T-helper 2 cell treated with Interferon-gamma antibody and Interleukin-4, amounts not matched to agents 5 μg/mL and 100 μg/mL, for 36 hours (primary cell): ENCODE data around the gene FCRLA.
A peak's percentile ranks its signal among the peaks of the same experiment; 100 is the strongest.

Experiments used
- DNase-seq: peaks from one replicate; pipeline ENCODE4 v3.0.0; 2021; ENCODE audit warnings: low spot score
- H3K27ac Mint-ChIP-seq: one replicate; pipeline ENCODE4 v1.8.0; 2021; ENCODE audit warnings: mild to moderate bottlenecking, mixed read lengths
- H3K27me3 Mint-ChIP-seq: one replicate; pipeline ENCODE4 v1.8.0; 2021; ENCODE audit warnings: low read depth, mixed read lengths
- H3K36me3 Mint-ChIP-seq: one replicate; pipeline ENCODE4 v1.8.0; 2021; ENCODE audit warnings: low read depth, mixed read lengths
- H3K4me1 Mint-ChIP-seq: one replicate; pipeline ENCODE4 v1.8.0; 2021; ENCODE audit warnings: low read depth, mixed read lengths
- H3K4me3 Mint-ChIP-seq: one replicate; pipeline ENCODE4 v1.8.0; 2022; ENCODE audit warnings: mild to moderate bottlenecking, moderate library complexity, mixed read lengths
- H3K9me3 Mint-ChIP-seq: one replicate; pipeline ENCODE4 v1.8.0; 2021; ENCODE audit warnings: mixed read lengths

The FCRLA gene

DNA sequence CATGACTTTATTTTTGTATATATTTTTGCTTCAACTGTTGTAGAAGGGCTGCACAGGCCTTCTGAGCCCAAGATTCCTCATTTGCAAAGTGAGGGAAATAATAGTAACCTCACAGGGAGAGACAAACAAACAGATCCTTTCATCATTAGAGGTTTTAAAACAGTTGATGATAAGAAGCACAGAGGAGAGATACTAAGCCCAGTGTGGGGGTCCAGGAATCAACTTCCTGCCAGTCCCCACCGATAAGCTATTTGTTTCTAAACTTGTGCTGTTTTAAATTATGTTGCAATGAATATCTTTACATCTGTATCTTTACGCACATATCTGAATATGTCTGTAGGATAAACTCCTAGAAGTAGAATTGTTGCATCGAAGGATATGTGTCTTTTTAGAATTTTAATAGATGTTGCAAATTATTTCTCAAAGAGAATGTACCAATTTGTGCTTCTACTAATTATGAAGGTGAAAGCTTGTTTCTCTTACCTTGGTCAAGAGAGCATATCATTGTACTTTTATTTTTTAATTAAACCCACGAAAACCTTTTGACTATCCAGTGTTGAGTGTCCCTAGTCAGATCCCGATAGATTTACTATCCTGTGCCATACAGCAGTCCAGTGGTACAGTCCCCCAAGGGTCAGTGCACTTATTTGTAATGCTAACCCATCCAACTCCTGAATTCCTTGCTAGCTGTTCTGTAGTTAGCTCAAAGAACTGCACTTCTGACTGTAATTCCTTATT lies 25.1 kb downstream of the FCRLA start:
- H3K27me3 Mint-ChIP-seq: peaks cover 58% of the 10 kb centered on the region
- H3K4me1 Mint-ChIP-seq: peaks cover 41% of the 10 kb centered on the region
- DNase-seq: no peak
- no peak overlapping the region for H3K27ac Mint-ChIP-seq
- no peaks in the 10 kb centered on the region for H3K9me3 Mint-ChIP-seq
- H3K4me3 Mint-ChIP-seq: no peak overlapping the region
- H3K36me3 Mint-ChIP-seq: no peaks in the 10 kb centered on the region

DNA sequence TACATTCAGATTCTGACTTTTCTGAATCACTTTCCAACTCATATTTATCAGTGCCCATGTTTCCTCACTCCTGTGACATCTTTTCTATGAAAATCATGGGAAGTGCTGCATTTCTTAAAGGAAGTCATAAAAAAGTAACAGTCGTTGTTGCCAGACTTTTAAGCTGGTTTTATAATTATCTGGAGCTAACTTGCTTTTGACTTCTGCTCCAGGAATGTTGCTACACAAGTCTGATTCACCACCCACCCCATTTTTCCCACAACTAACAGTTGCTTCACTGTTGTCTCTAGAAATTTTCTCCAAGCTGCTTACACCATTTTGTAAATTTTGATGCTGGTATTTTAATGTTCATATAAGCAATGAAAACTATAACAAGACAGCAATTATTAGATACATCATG lies 26.5 kb downstream of the FCRLA start:
- H3K27ac Mint-ChIP-seq: no peak overlapping the region
- H3K4me3 Mint-ChIP-seq: no peak overlapping the region
- peaks cover 34% of the 10 kb centered on the region for H3K4me1 Mint-ChIP-seq
- H3K27me3 Mint-ChIP-seq: peaks cover 56% of the 10 kb centered on the region
- no peaks in the 10 kb centered on the region for H3K36me3 Mint-ChIP-seq
- no peak for DNase-seq
- no peaks in the 10 kb centered on the region for H3K9me3 Mint-ChIP-seq

DNA sequence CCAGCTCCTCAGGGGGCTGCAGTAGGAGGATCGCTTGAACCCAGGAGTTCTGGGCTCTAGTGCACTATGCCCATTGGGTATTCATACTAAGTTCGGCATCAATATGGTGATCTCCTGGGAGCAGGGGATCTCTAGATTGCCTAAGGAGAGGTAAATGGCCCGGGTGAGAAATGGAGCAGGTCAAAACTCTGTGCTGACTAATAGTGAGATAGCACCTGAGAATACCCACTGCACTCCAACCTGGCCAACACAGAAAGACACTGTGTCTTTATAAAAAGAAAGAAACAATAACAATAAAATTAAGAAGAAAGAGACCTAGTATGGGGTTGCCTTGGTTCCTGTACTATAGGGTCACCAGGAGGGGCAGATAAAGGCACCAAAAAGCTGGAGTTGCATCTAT lies 28.8 kb downstream of the FCRLA start:
- DNase-seq: no peak
- H3K9me3 Mint-ChIP-seq: no peaks in the 10 kb centered on the region
- H3K4me1 Mint-ChIP-seq: peaks cover 34% of the 10 kb centered on the region
- H3K27me3 Mint-ChIP-seq: peaks cover 43% of the 10 kb centered on the region
- no peak overlapping the region for H3K27ac Mint-ChIP-seq
- no peaks in the 10 kb centered on the region for H3K36me3 Mint-ChIP-seq
- H3K4me3 Mint-ChIP-seq: no peak overlapping the region

DNA sequence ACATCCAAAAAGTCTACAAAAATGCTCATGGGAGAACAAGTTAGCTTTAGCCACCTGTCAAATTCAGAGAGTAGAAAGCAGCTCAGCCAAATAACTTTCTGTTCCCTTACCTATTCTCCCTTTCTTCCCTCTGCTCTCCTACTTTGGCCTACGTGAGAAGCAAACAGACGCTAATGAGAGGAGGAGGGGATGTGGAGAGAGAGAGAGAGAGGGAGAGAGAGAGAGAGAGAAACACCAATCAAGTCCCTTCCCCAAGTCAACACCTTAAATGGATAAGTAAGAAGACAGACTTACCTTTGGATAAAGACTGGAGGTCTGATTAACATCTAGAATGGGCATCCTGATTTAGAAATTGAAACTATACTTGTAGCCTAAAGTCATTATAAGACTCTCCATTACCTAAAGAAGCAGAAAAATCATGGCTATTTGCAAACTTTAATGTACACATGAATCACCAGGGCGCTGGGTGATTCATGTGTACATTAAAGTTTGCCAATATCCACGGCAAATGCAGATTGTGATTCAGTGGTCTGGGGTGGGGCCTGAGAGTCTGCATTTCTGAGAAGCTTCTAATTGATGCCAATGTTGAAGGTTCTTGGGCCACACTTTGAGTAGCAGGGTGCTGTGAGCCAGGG lies 29.4 kb downstream of the FCRLA start:
- Mint-ChIP-seq H3K4me3 (no peak overlapping the region), H3K9me3 (no peaks in the 10 kb centered on the region), H3K27ac (no peak overlapping the region), H3K4me1 (peaks cover 35% of the 10 kb centered on the region), H3K27me3 (peaks cover 37% of the 10 kb centered on the region), H3K36me3 (no peaks in the 10 kb centered on the region)
- no peak for DNase-seq

DNA sequence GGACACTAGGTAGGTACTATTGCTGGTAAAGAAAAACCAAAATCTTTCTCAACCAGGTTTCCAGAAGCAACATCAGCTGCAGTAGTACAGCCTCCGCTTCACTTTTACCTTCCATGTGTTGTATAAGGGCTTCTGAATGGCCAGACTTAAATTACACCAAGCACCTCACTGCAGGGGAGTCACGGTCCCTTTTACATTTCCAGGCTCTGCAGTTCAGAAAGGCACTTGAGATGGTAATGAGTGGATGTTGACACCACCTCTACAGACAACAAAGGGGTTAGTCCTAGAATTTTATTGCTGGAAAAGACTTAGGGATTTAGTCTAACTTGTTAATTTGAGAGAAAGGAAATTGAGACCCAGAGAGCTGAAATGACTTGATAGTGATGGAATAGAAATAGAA lies 30.6 kb downstream of the FCRLA start:
- H3K4me1 Mint-ChIP-seq: peaks cover 37% of the 10 kb centered on the region
- no peak for DNase-seq
- H3K9me3 Mint-ChIP-seq: no peaks in the 10 kb centered on the region
- H3K27me3 Mint-ChIP-seq: peaks cover 32% of the 10 kb centered on the region
- no peaks in the 10 kb centered on the region for H3K36me3 Mint-ChIP-seq
- H3K4me3 Mint-ChIP-seq: no peak overlapping the region
- H3K27ac Mint-ChIP-seq: no peak overlapping the region

DNA sequence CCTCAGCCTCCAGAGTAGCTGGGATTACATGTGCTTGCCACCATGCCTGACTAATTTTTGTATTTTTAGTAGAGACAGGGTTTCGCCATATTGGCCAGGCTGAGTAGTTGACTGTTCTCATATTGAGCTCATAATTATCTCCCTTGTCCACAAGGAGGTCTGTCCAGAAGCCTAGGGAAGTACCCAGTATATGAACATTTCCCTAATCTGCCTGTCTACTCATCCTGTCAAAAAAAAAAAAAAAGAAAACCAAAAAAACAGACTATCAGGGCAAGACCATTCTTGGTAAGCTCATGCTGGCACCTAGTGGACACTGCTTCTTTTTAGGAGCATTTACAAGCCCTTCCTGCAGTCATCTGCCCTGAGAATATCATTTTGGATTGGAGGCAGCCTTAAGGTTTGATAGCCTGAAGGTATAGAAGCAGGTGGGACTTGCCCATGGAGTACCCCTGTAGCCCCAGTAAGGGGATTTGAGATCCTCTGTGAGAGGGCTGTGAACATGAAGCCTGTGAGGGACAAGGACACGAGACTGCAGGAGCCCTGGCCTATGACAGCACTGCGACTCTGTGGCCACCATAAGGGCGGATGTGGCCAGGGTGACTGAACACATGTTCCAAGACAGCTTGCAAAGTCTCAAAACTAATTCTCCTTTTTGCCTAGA lies 31.7 kb downstream of the FCRLA start:
- peak; percentile 68 for DNase-seq
- Mint-ChIP-seq H3K36me3 (no peaks in the 10 kb centered on the region), H3K27me3 (peaks cover 23% of the 10 kb centered on the region), H3K27ac (peak overlapping the region; percentile 55), H3K4me3 (peak overlapping the region; percentile 16), H3K9me3 (no peaks in the 10 kb centered on the region), H3K4me1 (peaks cover 40% of the 10 kb centered on the region)

DNA sequence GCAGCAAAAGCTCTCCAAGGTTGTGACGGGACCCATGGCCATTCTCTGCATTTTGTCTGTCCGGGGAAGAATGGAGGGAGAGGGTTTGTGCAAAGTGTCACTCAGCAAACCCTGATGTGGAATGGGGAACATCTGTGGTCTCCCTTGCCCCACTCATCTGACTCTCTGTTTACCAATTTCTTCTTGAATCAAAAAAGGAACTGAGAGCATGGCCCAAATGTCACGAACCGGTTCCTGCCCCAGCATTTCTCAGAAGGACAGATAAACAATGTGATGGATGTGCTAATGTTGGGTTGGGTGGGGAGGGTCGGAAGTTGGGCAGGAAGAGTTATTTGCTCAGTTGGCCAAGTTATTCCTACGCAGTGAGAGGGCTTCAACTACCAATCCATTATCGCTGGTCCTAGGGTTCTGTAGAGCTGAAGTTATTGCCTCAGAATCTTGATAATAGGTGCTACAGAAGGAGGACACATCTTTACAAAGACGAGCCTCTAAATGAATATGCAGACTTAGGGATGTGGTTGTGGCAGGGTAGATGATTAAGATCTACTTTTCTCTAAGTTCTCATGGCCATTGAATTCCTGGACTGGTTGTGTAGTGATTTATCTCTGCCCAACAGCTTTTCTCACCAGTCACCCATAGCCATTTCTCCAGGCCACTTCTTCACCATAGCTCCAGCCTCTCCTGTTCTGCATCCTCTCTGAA lies 33.0 kb downstream of the FCRLA start:
- no peaks in the 10 kb centered on the region for H3K36me3 Mint-ChIP-seq
- no peak for DNase-seq
- H3K27me3 Mint-ChIP-seq: peaks cover 18% of the 10 kb centered on the region
- no peaks in the 10 kb centered on the region for H3K9me3 Mint-ChIP-seq
- H3K4me3 Mint-ChIP-seq: peak overlapping the region; percentile 24
- H3K27ac Mint-ChIP-seq: no peak overlapping the region
- H3K4me1 Mint-ChIP-seq: peaks cover 51% of the 10 kb centered on the region

DNA sequence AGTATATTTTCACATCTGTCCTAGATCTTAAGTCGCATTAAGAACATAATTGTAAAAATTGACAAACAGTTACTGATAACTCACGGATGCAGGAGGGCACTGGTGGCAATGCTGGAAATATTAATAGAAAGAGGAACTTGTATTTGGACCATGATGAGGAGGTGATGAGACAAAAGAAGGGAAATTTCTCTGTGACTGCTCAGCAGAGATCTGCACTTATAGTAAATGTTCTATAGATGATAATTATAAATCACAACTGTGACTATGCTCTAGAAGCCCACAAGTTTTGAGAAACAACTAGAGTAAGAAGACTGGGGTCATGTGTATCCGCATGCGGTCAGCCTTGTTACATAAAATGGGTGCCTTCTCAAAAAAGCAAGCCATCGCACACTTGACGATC lies 33.9 kb downstream of the FCRLA start:
- no peak overlapping the region for H3K27ac Mint-ChIP-seq
- no peak for DNase-seq
- peaks cover 53% of the 10 kb centered on the region for H3K4me1 Mint-ChIP-seq

DNA sequence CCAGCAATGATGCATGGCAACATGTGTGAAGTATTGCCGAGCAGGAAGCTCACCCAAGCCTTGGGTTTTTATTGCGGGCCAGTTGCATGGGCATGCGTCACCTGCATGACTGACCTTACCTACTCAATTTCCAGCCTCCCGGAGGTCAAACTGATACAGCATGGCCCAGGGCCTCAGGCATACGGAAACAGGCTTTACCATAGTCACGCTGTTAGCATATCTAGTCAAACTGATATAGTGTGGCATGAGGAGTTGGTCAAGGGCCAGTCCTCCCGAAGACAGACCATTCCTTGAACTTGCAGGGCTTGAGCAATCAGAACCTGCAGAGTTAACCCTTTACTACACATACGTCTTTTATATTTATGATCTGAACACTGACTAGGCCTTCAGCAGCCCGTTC lies 36.2 kb downstream of the FCRLA start:
- H3K4me1 Mint-ChIP-seq: peaks cover 55% of the 10 kb centered on the region
- H3K27me3 Mint-ChIP-seq: peaks cover 11% of the 10 kb centered on the region
- no peaks in the 10 kb centered on the region for H3K9me3 Mint-ChIP-seq
- no peak overlapping the region for H3K4me3 Mint-ChIP-seq
- H3K27ac Mint-ChIP-seq: no peak overlapping the region
- H3K36me3 Mint-ChIP-seq: no peaks in the 10 kb centered on the region
- DNase-seq: no peak

More for the DNA sequence above, 33.9 kb downstream of the FCRLA start:
- H3K9me3 Mint-ChIP-seq: no peaks in the 10 kb centered on the region
- no peak overlapping the region for H3K4me3 Mint-ChIP-seq
- no peaks in the 10 kb centered on the region for H3K36me3 Mint-ChIP-seq
- peaks cover 13% of the 10 kb centered on the region for H3K27me3 Mint-ChIP-seq

DNA sequence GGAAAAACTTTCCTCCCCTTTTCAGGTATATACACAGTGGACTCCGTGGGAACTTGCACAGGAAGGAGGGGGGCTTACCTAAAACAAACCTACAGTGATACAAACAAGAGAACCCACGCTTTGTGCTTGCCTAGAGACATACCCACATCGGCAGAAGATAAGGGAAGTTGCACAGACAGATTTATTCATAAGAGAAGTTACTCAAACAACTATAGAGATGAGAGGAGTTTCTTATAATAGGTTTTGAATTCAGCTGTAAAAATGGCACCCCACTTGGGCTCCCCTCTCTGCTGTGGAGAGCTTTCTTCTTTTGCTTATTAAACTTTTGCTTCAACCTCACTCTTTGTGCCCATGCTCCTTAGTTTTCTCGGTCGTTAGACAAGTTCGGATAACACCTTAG lies 40.8 kb downstream of the FCRLA start:
- H3K27me3 Mint-ChIP-seq: peaks cover 7% of the 10 kb centered on the region
- no peak overlapping the region for H3K27ac Mint-ChIP-seq
- DNase-seq: no peak
- no peaks in the 10 kb centered on the region for H3K9me3 Mint-ChIP-seq
- H3K4me1 Mint-ChIP-seq: peaks cover 51% of the 10 kb centered on the region
- H3K4me3 Mint-ChIP-seq: no peak overlapping the region
- peaks cover 18% of the 10 kb centered on the region for H3K36me3 Mint-ChIP-seq

DNA sequence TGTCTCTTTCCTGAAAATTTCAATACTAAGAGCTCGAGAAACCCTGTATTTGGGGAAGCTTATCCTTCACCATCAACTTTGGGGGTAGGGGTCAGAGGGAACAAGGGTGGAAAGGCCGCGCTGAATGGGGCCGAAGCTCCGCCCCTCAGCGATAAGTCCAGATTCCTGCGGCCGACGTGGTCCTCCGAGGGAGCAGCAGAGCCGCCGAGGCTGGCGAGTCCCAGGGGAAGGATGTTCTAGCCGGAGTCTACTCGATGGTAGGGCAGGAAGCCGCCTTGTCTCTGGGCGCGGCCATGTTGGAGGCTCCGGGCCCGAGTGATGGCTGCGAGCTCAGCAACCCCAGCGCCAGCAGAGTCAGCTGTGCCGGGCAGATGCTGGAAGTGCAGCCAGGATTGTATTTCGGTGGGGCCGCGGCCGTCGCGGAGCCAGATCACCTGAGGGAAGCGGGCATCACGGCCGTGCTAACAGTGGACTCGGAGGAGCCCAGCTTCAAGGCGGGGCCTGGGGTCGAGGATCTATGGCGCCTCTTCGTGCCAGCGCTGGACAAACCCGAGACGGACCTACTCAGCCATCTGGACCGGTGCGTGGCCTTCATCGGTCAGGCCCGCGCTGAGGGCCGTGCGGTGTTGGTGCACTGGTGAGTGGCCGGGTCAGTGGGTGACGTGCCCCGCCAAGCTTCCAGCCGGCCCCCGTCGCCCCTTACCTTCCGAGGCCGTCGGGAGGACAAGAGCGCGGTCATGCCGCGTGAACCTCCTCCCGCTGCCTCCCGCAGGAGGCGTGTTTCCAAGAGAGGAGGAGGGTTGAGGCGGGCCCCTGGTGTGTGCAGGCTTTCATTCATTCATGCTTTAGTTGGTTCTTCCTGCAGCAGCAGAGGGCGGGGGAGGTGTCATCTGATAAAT lies 42.7 kb downstream of the FCRLA start, which contains the start of gene DUSP12:
Gene DUSP12 (plus strand): TSS at position 278 of the 899 bp plus-strand sequence. CDS start 16 bp downstream, at position 294.
- peaks cover 10% of the 10 kb centered on the region for H3K9me3 Mint-ChIP-seq
- DNase-seq: peak; percentile 89
- peak within 1 kb of the TSS; percentile 98 for H3K4me3 Mint-ChIP-seq
- peak within 1 kb of the TSS; percentile 99 for H3K27ac Mint-ChIP-seq
- peaks cover 44% of the 10 kb centered on the region for H3K4me1 Mint-ChIP-seq
- H3K27me3 Mint-ChIP-seq: peaks cover 7% of the 10 kb centered on the region
- H3K36me3 Mint-ChIP-seq: peaks cover 34% of the 10 kb centered on the region

DNA sequence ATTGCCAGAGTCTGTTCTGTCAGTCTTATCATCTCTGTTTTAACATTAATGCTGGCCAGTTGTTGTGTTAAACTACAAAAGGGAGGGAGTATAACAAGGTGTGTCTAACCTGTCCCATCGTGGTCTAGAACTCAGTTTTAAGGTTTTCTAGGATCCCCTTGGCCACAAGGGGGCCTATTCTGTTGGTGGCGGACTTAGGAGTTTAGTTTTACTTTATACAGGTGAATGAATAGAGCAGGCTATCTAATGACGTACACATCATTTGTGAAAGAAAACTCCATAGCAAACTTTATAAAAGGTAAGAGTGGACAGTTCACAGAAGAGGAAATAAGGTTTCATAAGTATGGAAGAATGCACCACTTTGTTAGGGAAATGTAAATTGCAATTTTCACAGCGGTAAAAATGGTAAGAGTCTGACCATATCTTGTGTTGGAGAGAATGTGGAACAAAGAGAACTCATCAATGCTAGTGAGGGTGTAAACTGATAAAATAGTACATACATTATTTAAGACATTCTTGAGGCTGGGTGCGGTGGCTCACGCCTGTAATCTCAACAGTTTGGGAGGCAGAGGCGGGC lies 56.6 kb downstream of the FCRLA start:
- Mint-ChIP-seq H3K27ac (peak overlapping the region; percentile 66), H3K36me3 (peaks cover 9% of the 10 kb centered on the region), H3K27me3 (no peaks in the 10 kb centered on the region), H3K9me3 (no peaks in the 10 kb centered on the region), H3K4me1 (peaks cover 38% of the 10 kb centered on the region), H3K4me3 (peak overlapping the region; percentile 63)
- DNase-seq: no peak
